Thyroid gland (tissue), 4 donors: ENCODE data around the gene LRBA.

ENCODE experiments used
- CTCF ChIP-seq, 6 experiments: fragments of 200-600 bp in 3 of 6; fragments of 450-650 bp in 3 of 6; sonication (generic) in 3 of 6; IDR thresholded peaks; one replicate each; pipeline ENCODE4 v1.5.1; 2016 to 2019; ENCODE audit warnings: antibody characterized with exemption in 6 of 6, mild to moderate bottlenecking in 2 of 6, inconsistent platforms in 1 of 6, moderate library complexity in 1 of 6
- POLR2A ChIP-seq, 2 donors: fragments of 450-650 bp; IDR thresholded peaks; one replicate each; pipeline ENCODE4 v1.6.1; 2017; ENCODE audit warnings: antibody characterized with exemption in 2 of 2, mild to moderate bottlenecking in 2 of 2, moderate library complexity in 1 of 2

GRCh38 chr4:151015459-151016347 lies 619 bp upstream of the LRBA start:
- no peak for TF ChIP-seq CTCF (IDR thresholded peaks at IDR 0.05)
- peak; percentile 45 to 90 for TF ChIP-seq POLR2A (IDR thresholded peaks at IDR 0.05)
